Type B pancreatic cell (in vitro differentiated cells): ENCODE results near the gene RPAP2. TPM values are rescaled to one million over a fixed set of nuclear protein-coding genes. Genes with fewer than 3 reads are reported as not detected.
A peak's percentile ranks its signal among the peaks of the same experiment; 100 is the strongest.

ENCODE experiments used
- DNase-seq: peaks from one replicate; pipeline ENCODE4 v3.0.0; 2021; ENCODE audit warnings: mixed read lengths; ENCODE audit not compliant: unreplicated experiment; ENCODE audit errors: extremely low spot score
- H3K27ac Mint-ChIP-seq: 2 replicates; pipeline ENCODE4 v1.8.0; 2021; ENCODE audit warnings: mild to moderate bottlenecking, mixed read lengths
- H3K27me3 Mint-ChIP-seq: 2 replicates; pipeline ENCODE4 v1.8.0; 2021; ENCODE audit warnings: mixed read lengths
- H3K36me3 Mint-ChIP-seq: 2 replicates; pipeline ENCODE4 v1.8.0; 2021; ENCODE audit warnings: mixed read lengths
- H3K4me1 Mint-ChIP-seq: one replicate; pipeline ENCODE4 v1.8.0; 2021; ENCODE audit warnings: mixed read lengths; ENCODE audit not compliant: unreplicated experiment
- H3K4me3 Mint-ChIP-seq: 2 replicates; pipeline ENCODE4 v1.8.0; 2021; ENCODE audit warnings: mild to moderate bottlenecking, mixed read lengths
- H3K9me3 Mint-ChIP-seq: 2 replicates; pipeline ENCODE4 v1.8.0; 2021; ENCODE audit warnings: mixed read lengths
- total RNA-seq: library from RNA; stranded (reverse); gene quantifications from 2 replicates; pipeline ENCODE4 v1.2.1, GENCODE V29; 2021; ENCODE audit warnings: low replicate concordance
- TF ChIP-seq, protein P1 (sequence below): fragments of 200-600 bp; sonication (generic); conservative IDR thresholded peaks from 2 replicates; pipeline ENCODE4 v1.5.0; 2021; ENCODE audit warnings: antibody characterized with exemption, mild to moderate bottlenecking

The RPAP2 gene
- total RNA-seq, 1 donor from 2014 or later = 42.3 TPM

DNA sequence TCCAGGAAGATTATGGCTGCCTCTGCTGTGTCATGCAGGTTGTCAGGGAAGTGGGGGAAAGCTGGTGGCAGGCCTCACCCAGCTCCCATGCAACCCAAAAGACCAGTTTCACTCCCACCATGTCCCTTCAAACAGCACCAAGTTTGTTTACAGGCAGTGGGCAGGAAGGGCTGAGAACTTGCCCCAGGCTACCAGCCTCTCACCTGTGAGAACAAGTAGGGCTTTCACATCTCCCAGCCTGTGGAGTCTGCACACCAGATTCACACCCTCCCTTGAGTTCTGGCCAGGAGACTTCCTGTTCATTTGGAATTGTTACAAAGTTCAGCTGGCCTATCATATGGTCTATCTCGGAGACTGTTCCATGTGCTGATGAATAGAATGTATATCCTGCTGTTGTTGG lies 27.8 kb downstream of the RPAP2 start:
- Mint-ChIP-seq H3K4me1 (no peaks in the 10 kb centered on the region), H3K27ac (no peak overlapping the region), H3K4me3 (no peak overlapping the region), H3K36me3 (peaks cover 69% of the 10 kb centered on the region), H3K27me3 (no peaks in the 10 kb centered on the region), H3K9me3 (peaks cover 8% of the 10 kb centered on the region)
- no peak for DNase-seq
- TF ChIP-seq, protein P1, sequence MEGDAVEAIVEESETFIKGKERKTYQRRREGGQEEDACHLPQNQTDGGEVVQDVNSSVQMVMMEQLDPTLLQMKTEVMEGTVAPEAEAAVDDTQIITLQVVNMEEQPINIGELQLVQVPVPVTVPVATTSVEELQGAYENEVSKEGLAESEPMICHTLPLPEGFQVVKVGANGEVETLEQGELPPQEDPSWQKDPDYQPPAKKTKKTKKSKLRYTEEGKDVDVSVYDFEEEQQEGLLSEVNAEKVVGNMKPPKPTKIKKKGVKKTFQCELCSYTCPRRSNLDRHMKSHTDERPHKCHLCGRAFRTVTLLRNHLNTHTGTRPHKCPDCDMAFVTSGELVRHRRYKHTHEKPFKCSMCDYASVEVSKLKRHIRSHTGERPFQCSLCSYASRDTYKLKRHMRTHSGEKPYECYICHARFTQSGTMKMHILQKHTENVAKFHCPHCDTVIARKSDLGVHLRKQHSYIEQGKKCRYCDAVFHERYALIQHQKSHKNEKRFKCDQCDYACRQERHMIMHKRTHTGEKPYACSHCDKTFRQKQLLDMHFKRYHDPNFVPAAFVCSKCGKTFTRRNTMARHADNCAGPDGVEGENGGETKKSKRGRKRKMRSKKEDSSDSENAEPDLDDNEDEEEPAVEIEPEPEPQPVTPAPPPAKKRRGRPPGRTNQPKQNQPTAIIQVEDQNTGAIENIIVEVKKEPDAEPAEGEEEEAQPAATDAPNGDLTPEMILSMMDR = no peak

DNA sequence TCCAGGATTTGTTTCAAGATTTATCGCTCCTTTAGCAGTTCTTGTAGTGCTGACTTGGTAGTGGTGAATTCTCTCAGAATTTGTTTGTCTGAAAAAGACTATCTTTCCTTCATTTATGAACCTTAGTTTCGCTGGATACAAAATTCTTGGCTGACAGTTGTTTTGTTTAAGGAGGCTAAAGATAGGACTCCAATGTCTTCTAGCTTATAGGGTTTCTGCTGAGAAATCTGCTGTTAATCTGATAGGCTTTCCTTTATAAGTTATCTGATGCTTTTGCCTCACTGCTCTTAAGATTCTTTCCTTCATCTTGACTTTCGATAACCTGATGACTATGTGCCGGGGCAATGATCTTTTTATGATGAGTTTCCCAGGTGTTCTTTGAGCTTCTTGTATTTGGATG lies 28.9 kb downstream of the RPAP2 start:
- peaks cover 69% of the 10 kb centered on the region for H3K36me3 Mint-ChIP-seq
- H3K27me3 Mint-ChIP-seq = no peaks in the 10 kb centered on the region
- no peak for DNase-seq
- TF ChIP-seq, protein P1 = no peak
- no peak overlapping the region for H3K4me3 Mint-ChIP-seq
- H3K27ac Mint-ChIP-seq = no peak overlapping the region
- H3K9me3 Mint-ChIP-seq = peaks cover 8% of the 10 kb centered on the region
- no peaks in the 10 kb centered on the region for H3K4me1 Mint-ChIP-seq

DNA sequence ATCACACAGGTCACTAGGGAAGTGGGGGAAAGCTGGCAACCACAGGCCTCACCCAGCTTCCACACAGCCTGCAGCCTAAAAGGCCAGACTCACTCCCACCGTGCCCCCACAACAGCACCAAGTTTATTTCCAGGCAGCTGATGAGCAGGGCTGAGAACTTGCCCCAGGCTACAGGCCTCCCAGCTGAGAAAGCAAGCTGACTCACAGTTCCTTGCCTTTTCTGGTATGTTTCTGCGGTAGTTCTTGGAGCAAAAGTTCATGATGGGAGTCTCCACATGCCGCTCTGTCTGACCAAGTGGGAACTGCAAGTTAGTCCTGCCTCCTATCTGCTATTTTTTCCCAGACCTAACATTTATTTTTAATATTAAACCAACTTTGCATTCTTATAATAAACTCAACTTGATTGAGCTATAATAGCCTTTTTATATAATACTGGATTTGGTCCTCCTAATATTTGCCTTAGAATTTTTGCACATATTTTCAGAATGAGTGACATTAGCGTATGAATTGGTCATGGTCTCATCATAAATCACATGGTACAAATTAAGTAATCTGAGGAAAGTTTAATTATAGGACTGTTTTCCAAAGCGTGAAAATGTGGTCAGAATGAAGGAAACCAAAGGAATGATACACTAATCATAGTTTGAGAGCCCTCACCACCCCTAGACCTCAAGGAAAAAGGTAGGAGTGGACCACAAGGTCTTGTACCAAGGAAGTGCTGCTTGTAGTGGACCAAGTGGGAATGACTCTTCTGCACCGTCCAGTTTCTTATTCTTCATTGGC lies 30.7 kb downstream of the RPAP2 start:
- no peak overlapping the region for H3K27ac Mint-ChIP-seq
- no peak overlapping the region for H3K4me3 Mint-ChIP-seq
- peaks cover 8% of the 10 kb centered on the region for H3K9me3 Mint-ChIP-seq
- no peaks in the 10 kb centered on the region for H3K27me3 Mint-ChIP-seq
- no peak for DNase-seq
- no peaks in the 10 kb centered on the region for H3K4me1 Mint-ChIP-seq
- TF ChIP-seq, protein P1 = no peak
- peaks cover 64% of the 10 kb centered on the region for H3K36me3 Mint-ChIP-seq

DNA sequence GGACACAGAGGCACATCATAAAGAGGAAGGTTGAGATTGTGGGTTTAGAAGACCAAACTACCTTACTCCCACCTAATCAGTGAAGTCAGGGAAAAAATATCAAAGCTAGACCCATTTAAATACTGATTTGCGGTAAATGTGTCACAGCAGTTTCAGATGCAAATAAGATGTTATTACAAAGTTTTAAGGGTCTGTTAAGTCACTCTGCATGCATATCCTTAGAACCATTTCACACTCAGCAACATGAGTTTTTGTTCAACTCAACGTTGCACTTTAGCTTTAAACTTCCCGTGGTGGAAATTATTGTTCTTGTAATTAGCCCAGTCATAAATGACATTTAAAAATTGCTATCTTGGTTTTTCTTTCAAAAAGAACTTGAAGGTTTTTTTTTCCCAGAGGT lies 34.8 kb downstream of the RPAP2 start:
- H3K36me3 Mint-ChIP-seq = peaks cover 34% of the 10 kb centered on the region
- H3K4me1 Mint-ChIP-seq = no peaks in the 10 kb centered on the region
- H3K27ac Mint-ChIP-seq = peak overlapping the region; percentile 49

DNA sequence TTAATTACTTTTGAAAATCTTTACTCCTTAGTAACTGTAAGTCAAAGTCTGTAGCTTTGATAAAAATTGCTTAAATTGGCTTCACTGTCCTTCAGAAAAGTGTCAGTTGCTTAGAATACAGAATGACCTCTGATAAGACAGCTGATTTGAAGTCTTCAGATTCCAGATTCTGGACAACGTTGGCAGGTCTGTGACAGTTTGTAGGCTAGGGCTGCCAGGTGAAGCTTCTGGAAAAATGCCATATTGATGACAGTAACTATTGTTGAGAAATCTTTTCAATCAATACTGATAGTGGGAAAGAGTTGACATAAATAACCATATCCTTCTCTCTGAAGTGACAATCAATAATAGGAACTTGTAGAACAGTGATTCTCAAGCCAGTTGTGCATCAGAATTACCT lies 41.3 kb downstream of the RPAP2 start:
- peaks cover 27% of the 10 kb centered on the region for H3K36me3 Mint-ChIP-seq
- DNase-seq = no peak
- no peaks in the 10 kb centered on the region for H3K27me3 Mint-ChIP-seq
- no peaks in the 10 kb centered on the region for H3K9me3 Mint-ChIP-seq
- no peaks in the 10 kb centered on the region for H3K4me1 Mint-ChIP-seq
- H3K4me3 Mint-ChIP-seq = no peak overlapping the region
- TF ChIP-seq, protein P1 = no peak
- no peak overlapping the region for H3K27ac Mint-ChIP-seq

More for the DNA sequence above, 34.8 kb downstream of the RPAP2 start:
- TF ChIP-seq, protein P1 = no peak
- DNase-seq = no peak
- H3K9me3 Mint-ChIP-seq = no peaks in the 10 kb centered on the region
- no peak overlapping the region for H3K4me3 Mint-ChIP-seq
- H3K27me3 Mint-ChIP-seq = no peaks in the 10 kb centered on the region
